T-helper 1 cell treated with Interleukin-12 subunit alpha and Interleukin-12 subunit beta and Interleukin-4 antibody, amounts not matched to agents 30 ng/mL and 1 ng/mL, for 36 hours (primary cell): ENCODE measurements around the gene VPS13D. TPM values are rescaled to one million over a fixed set of nuclear protein-coding genes. Genes with fewer than 3 reads are reported as not detected.
"Not testable (repeated sequence)": the region's sequence is repeated elsewhere in the genome, so short reads cannot be mapped to it uniquely, and the experiment has no call there.

Experiments used
- intact Hi-C: fragments of 100-400 bp; cut with micrococcal nuclease; formaldehyde crosslinking; loops from one replicate; pipeline ENCODE4 v1.15.1; 2024
- total RNA-seq: library from RNA; stranded (reverse); gene quantifications from 2 replicates; pipeline ENCODE4 v1.2.3, GENCODE V29; 2022

VPS13D gene
- total RNA-seq, 1 donor from 2014 or later = 42.0 TPM

- intact Hi-C loops = no loop called here
These were observed 33.0 kb upstream of the VPS13D start for GRCh38 chr1:12196641-12197482.

GRCh38 chr1:12197483-12197880 lies 32.3 kb upstream of the VPS13D start:
- intact Hi-C loops = no loop called here

GRCh38 chr1:12200208-12200607 lies 29.6 kb upstream of the VPS13D start:
- intact Hi-C loops = no loop called here

- intact Hi-C loops = no loop called here
These were observed 28.3 kb upstream of the VPS13D start for GRCh38 chr1:12201352-12202189.

GRCh38 chr1:12202190-12202497 lies 27.7 kb upstream of the VPS13D start:
- intact Hi-C loops = no loop called here

- intact Hi-C loops = no loop called here
These were observed 27.3 kb upstream of the VPS13D start for GRCh38 chr1:12202577-12202976.

GRCh38 chr1:12203216-12204007 lies 26.4 kb upstream of the VPS13D start:
- intact Hi-C loops = no loop called here

- intact Hi-C loops = no loop called here
These were observed 25.7 kb upstream of the VPS13D start for GRCh38 chr1:12204140-12204539.

- intact Hi-C loops = no loop called here
These were observed 24.8 kb upstream of the VPS13D start for GRCh38 chr1:12204754-12205658.

- intact Hi-C loops = no loop called here
These were observed 23.6 kb upstream of the VPS13D start for GRCh38 chr1:12206238-12206637.

GRCh38 chr1:12206792-12207424 lies 22.9 kb upstream of the VPS13D start:
- intact Hi-C loops = no loop called here

- intact Hi-C loops = no loop called here
These were observed 21.6 kb upstream of the VPS13D start for GRCh38 chr1:12208271-12208670.

GRCh38 chr1:12208764-12209494 lies 20.9 kb upstream of the VPS13D start:
- intact Hi-C loops = loop anchor here (1.0 kb wide), 3 partner anchors 31 to 190 kb away; partner anchors contain the start of gene MIIP

GRCh38 chr1:12209495-12209832 lies 20.4 kb upstream of the VPS13D start:
- intact Hi-C loops = loop anchor here (1.0 kb wide), 3 partner anchors 31 to 190 kb away; partner anchors contain the start of gene MIIP

GRCh38 chr1:12215118-12215961 lies 14.5 kb upstream of the VPS13D start:
- intact Hi-C loops = no loop called here

- intact Hi-C loops = no loop called here
These were observed 10.0 kb upstream of the VPS13D start for GRCh38 chr1:12219800-12220199.

GRCh38 chr1:12220890-12221289 lies 8.9 kb upstream of the VPS13D start:
- intact Hi-C loops = no loop called here

- intact Hi-C loops = not testable (repeated sequence)
These were observed 7.1 kb upstream of the VPS13D start for GRCh38 chr1:12222700-12223099.

GRCh38 chr1:12224092-12224491 lies 5.7 kb upstream of the VPS13D start:
- intact Hi-C loops = not testable (repeated sequence)
